Measurements from ENCODE around the gene KRT26. TPM values are rescaled to one million over a fixed set of nuclear protein-coding genes. Genes with fewer than 3 reads are reported as not detected.

Gene KRT26
- total RNA-seq, 1 experiment from 2014 or later: not detected

DNA sequence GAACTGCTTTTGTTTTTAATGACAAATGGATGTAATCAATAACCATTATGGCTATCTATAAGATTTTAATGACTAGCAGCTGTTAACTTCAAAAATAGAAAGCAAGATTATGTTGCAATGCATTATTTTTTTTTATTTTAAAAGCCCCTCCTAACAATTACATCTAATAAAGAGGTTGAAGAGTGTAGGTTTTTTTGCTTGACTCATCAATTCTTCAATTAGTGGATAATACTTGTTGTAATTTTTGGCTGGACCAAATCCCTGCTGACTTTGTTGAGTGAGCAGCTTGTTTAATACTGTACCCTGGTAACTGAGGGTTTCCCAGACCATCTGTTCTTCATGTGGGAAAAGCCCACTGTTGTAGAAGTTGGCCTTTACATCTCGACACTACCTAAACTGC lies 41.0 kb downstream of the KRT26 start:
- Mint-ChIP-seq H3K27ac (ENCODE audit: unreplicated experiment) (no peak overlapping the region), H3K4me1 (ENCODE audit: low read depth, unreplicated experiment) (peaks cover 6% of the 10 kb centered on the region), H3K36me3 (ENCODE audit: insufficient read depth, unreplicated experiment) (no peaks in the 10 kb centered on the region), H3K9me3 (ENCODE audit: low read depth, unreplicated experiment) (peaks cover 2% of the 10 kb centered on the region), H3K4me3 (ENCODE audit: low read depth, unreplicated experiment) (no peak overlapping the region), H3K27me3 (ENCODE audit: unreplicated experiment) (peaks cover 65% of the 10 kb centered on the region)
- TF ChIP-seq, protein P1, sequence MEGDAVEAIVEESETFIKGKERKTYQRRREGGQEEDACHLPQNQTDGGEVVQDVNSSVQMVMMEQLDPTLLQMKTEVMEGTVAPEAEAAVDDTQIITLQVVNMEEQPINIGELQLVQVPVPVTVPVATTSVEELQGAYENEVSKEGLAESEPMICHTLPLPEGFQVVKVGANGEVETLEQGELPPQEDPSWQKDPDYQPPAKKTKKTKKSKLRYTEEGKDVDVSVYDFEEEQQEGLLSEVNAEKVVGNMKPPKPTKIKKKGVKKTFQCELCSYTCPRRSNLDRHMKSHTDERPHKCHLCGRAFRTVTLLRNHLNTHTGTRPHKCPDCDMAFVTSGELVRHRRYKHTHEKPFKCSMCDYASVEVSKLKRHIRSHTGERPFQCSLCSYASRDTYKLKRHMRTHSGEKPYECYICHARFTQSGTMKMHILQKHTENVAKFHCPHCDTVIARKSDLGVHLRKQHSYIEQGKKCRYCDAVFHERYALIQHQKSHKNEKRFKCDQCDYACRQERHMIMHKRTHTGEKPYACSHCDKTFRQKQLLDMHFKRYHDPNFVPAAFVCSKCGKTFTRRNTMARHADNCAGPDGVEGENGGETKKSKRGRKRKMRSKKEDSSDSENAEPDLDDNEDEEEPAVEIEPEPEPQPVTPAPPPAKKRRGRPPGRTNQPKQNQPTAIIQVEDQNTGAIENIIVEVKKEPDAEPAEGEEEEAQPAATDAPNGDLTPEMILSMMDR (IDR thresholded peaks at IDR 0.05; ENCODE audit: unreplicated experiment): no peak
- peak; percentile 8 for DNase-seq
- CTCF ChIA-PET: interaction anchor here (0.5 to 3.6 kb wide), 29 partner anchors 8 to 774 kb away, joined by 3 to 23 read pairs (median 4); partner anchors contain the start of gene NR1D1
- no TSS peak for BruUV-seq (replicated peaks)
- intact Hi-C loops (cut with micrococcal nuclease; ENCODE audit: unreplicated experiment): loop anchor here (5.0 kb wide), 1 partner anchor 844 kb away; no protein-coding TSS in a partner anchor

DNA sequence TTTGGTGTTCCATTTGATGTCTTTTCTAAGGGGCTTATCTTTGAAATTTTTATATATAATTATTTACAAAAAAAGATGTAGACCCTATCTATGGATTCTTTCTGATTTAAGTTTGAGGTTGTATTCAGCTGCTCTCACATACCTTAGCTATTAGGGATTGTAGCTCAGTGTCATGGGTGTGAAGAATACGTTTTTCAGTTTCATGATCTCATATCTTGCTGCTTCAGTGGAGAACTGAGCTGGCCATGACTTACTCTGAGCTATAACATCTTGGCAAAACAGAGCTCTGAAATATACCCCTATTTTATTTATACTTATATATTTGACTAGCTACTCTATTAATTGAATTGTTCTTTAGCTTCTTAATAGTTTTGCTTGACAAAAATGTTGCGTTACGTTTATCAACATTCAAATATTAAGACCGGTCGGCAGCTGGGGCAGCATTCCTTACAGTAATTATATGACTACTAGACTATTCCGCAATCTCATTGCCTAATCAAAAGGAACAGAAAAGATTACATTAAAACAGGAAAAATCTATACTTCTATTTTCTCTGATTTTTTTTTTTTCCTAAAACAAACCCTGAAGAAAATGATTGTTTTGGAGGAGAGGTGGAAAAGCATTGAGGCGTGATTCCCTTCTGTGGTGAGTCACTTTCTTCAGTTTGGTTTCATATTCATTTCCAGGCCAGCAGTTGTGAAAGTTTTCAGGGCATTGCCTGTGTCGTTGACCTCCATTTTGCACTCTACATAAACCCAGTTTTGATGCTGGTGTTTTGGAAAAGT lies 44.4 kb downstream of the KRT26 start:
- H3K27ac Mint-ChIP-seq (ENCODE audit: unreplicated experiment): no peak overlapping the region
- CTCF ChIA-PET: interaction anchor here (0.5 to 1.6 kb wide), 33 partner anchors 9 to 1106 kb away, joined by 3 to 37 read pairs (median 4); partner anchors contain the start of genes KRT26, PPP1R1B and SMARCE1
- peak; percentile 56 for DNase-seq
- H3K4me1 Mint-ChIP-seq (ENCODE audit: low read depth, unreplicated experiment): peaks cover 12% of the 10 kb centered on the region
- H3K36me3 Mint-ChIP-seq (ENCODE audit: insufficient read depth, unreplicated experiment): no peaks in the 10 kb centered on the region
- no peaks in the 10 kb centered on the region for H3K9me3 Mint-ChIP-seq (ENCODE audit: low read depth, unreplicated experiment)
- intact Hi-C loops (cut with micrococcal nuclease; ENCODE audit: unreplicated experiment): loop anchor here (1.0 kb wide), 6 partner anchors 31 to 369 kb away; no protein-coding TSS in a partner anchor
- BruUV-seq (replicated peaks): no TSS peak
- no peak overlapping the region for H3K4me3 Mint-ChIP-seq (ENCODE audit: low read depth, unreplicated experiment)
- TF ChIP-seq, protein P1 (IDR thresholded peaks at IDR 0.05; ENCODE audit: unreplicated experiment): no peak
- peaks cover 54% of the 10 kb centered on the region for H3K27me3 Mint-ChIP-seq (ENCODE audit: unreplicated experiment)

DNA sequence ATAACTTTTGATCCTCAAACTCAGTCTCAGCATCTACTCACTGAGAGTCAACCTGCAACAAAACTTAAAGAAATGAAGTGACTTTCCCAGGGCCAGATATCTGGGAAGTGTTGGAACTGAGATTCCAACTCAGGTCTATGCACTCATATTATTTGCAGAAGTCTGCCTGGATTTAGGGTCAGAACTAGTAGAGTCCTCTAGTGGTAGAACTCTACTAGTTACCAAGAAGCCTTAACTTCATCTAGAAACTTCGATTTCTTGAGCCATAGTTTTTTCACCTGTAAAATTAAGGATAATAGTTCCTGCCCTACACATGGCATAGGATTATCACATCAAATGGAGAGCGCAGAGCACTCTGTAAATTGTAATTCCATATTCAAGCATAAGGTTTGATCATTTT lies 45.1 kb downstream of the KRT26 start:
- no peak overlapping the region for H3K4me3 Mint-ChIP-seq (ENCODE audit: low read depth, unreplicated experiment)
- no TSS peak for BruUV-seq (replicated peaks)
- TF ChIP-seq, protein P1 (IDR thresholded peaks at IDR 0.05; ENCODE audit: unreplicated experiment): no peak
- CTCF ChIA-PET: interaction anchor here (0.5 to 1.6 kb wide), 24 partner anchors 9 to 833 kb away, joined by 3 to 37 read pairs (median 6); partner anchors contain the start of genes KRT26 and SMARCE1
- DNase-seq: peak; percentile 45
- no peak overlapping the region for H3K27ac Mint-ChIP-seq (ENCODE audit: unreplicated experiment)
- intact Hi-C loops (cut with micrococcal nuclease; ENCODE audit: unreplicated experiment): loop anchor here (1.0 kb wide), 5 partner anchors 31 to 130 kb away; no protein-coding TSS in a partner anchor
- no peaks in the 10 kb centered on the region for H3K9me3 Mint-ChIP-seq (ENCODE audit: low read depth, unreplicated experiment)
- H3K36me3 Mint-ChIP-seq (ENCODE audit: insufficient read depth, unreplicated experiment): peaks cover 5% of the 10 kb centered on the region
- H3K4me1 Mint-ChIP-seq (ENCODE audit: low read depth, unreplicated experiment): peaks cover 19% of the 10 kb centered on the region
- peaks cover 54% of the 10 kb centered on the region for H3K27me3 Mint-ChIP-seq (ENCODE audit: unreplicated experiment)

DNA sequence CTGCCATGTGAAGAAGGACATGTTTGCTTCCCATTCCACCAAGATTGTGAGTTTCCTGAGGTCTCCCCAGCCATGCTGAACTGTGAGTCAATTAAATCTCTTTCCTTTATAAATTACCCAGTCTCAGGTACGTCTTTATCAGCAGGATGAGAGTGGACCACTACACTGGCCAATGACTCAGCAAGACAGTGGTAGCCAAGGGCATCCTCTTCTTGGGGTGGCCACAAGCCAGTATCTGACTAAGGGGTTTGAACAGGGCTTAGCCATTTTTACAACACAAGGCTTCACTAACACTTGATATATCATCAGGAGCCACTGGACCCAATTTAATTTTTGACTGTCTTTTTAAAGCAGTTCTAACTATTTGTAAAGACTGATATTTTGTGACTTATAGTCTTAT lies 47.3 kb downstream of the KRT26 start:
- intact Hi-C loops (cut with micrococcal nuclease; ENCODE audit: unreplicated experiment): loop anchor here (1.0 kb wide), 1 partner anchor 34 kb away; no protein-coding TSS in a partner anchor
- no peak overlapping the region for H3K27ac Mint-ChIP-seq (ENCODE audit: unreplicated experiment)
- H3K27me3 Mint-ChIP-seq (ENCODE audit: unreplicated experiment): peaks cover 36% of the 10 kb centered on the region
- no TSS peak for BruUV-seq (replicated peaks)
- H3K4me1 Mint-ChIP-seq (ENCODE audit: low read depth, unreplicated experiment): peaks cover 28% of the 10 kb centered on the region
- DNase-seq: peak; percentile 14
- H3K4me3 Mint-ChIP-seq (ENCODE audit: low read depth, unreplicated experiment): no peak overlapping the region
- TF ChIP-seq, protein P1 (IDR thresholded peaks at IDR 0.05; ENCODE audit: unreplicated experiment): no peak
- H3K36me3 Mint-ChIP-seq (ENCODE audit: insufficient read depth, unreplicated experiment): peaks cover 16% of the 10 kb centered on the region
- CTCF ChIA-PET: interaction anchor here (0.8 to 3.5 kb wide), 8 partner anchors 20 to 136 kb away, joined by 3 to 39 read pairs (median 4); no protein-coding TSS in a partner anchor
- no peaks in the 10 kb centered on the region for H3K9me3 Mint-ChIP-seq (ENCODE audit: low read depth, unreplicated experiment)

All from Calu3 (cell line).